GM18861 (cell line): ENCODE data around the gene ARFGEF2.
"Not testable (repeated sequence)": the region's sequence is repeated elsewhere in the genome, so short reads cannot be mapped to it uniquely, and the experiment has no call there.

ENCODE experiments used
- ATAC-seq: cut with Tn5 transposase; IDR thresholded peaks from one replicate; pipeline ENCODE4 v1.9.1; 2021; ENCODE audit not compliant: unreplicated experiment

ARFGEF2 gene

GRCh38 chr20:48926821-48927220, 5.3 kb downstream of the ARFGEF2 start:
- no peak for ATAC-seq

- ATAC-seq, result no peak
These were observed 7.6 kb downstream of the ARFGEF2 start for GRCh38 chr20:48928832-48929725.

GRCh38 chr20:48930035-48930434, 8.5 kb downstream of the ARFGEF2 start:
- ATAC-seq, result no peak

GRCh38 chr20:48930878-48931277, 9.4 kb downstream of the ARFGEF2 start:
- ATAC-seq, result no peak

- ATAC-seq, result no peak
These were observed 10.2 kb downstream of the ARFGEF2 start for GRCh38 chr20:48931527-48932374.

GRCh38 chr20:48932375-48932941, 10.9 kb downstream of the ARFGEF2 start:
- no peak for ATAC-seq

GRCh38 chr20:48933017-48933766, 11.7 kb downstream of the ARFGEF2 start:
- no peak for ATAC-seq

GRCh38 chr20:48934273-48934877, 12.9 kb downstream of the ARFGEF2 start:
- not testable (repeated sequence) for ATAC-seq

GRCh38 chr20:48934966-48935365, 13.5 kb downstream of the ARFGEF2 start:
- not testable (repeated sequence) for ATAC-seq

- ATAC-seq, result not testable (repeated sequence)
These were observed 14.7 kb downstream of the ARFGEF2 start for GRCh38 chr20:48936178-48936577.

- no peak for ATAC-seq
These were observed 16.2 kb downstream of the ARFGEF2 start for GRCh38 chr20:48937674-48938073.

- no peak for ATAC-seq
These were observed 17.2 kb downstream of the ARFGEF2 start for GRCh38 chr20:48938670-48939069.

- no peak for ATAC-seq
These were observed 18.7 kb downstream of the ARFGEF2 start for GRCh38 chr20:48940170-48940569.

- no peak for ATAC-seq
These were observed 20.0 kb downstream of the ARFGEF2 start for GRCh38 chr20:48941467-48941866.

- ATAC-seq, result no peak
These were observed 21.2 kb downstream of the ARFGEF2 start for GRCh38 chr20:48942730-48943129.

GRCh38 chr20:48944663-48945297, 23.3 kb downstream of the ARFGEF2 start:
- no peak for ATAC-seq

- no peak for ATAC-seq
These were observed 24.5 kb downstream of the ARFGEF2 start for GRCh38 chr20:48945840-48946514.

GRCh38 chr20:48948612-48949011, 27.1 kb downstream of the ARFGEF2 start:
- no peak for ATAC-seq
